Glomerular visceral epithelial cell (primary cell): Measurements from ENCODE around the gene GAL3ST2.
"Not testable (repeated sequence)": the region's sequence is repeated elsewhere in the genome, so short reads cannot be mapped to it uniquely, and the experiment has no call there.

Source experiments
- DNase-seq: peaks from one replicate; pipeline ENCODE4 v3.0.0-alpha.2; 2016; ENCODE audit errors: extremely low spot score

The GAL3ST2 gene

DNA sequence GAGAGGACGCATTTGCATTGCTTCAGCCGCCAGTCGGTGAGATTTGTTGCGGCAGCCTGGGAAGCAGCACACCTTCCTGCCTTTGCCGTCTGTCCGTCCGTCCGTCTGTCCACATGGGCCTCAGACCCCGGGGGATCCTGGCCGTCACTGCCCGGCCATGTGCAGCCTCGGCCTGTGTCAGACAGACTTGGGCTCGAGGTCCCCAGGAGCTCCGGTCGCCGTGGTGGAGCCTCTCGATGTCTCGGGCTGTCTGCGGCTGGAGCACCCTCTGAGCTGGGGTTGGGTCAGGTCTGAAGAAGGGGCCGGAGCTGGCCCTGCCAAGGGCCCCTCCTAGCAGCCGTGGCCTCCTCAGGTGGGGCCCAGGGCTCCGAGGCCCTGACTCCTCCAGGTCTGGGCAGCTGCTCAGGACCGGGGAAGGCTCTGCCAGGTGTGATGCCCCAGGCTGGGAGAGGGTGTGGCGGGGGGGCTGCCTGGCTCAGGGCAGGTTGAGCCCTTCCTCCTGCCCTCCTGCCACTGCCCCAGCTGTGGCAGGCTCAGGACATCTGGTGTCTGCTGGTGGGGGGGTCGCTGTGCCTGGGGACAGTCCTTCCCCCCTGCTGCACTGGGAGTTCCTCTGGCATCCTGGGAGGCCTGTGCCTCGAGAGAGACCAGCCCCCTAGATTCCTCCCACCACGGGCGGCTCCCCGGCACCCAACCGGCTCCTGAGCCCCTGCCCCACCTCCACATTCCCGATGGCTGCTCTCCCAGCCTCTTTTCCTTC lies 44.2 kb downstream of the GAL3ST2 start:
- no peak for DNase-seq

DNA sequence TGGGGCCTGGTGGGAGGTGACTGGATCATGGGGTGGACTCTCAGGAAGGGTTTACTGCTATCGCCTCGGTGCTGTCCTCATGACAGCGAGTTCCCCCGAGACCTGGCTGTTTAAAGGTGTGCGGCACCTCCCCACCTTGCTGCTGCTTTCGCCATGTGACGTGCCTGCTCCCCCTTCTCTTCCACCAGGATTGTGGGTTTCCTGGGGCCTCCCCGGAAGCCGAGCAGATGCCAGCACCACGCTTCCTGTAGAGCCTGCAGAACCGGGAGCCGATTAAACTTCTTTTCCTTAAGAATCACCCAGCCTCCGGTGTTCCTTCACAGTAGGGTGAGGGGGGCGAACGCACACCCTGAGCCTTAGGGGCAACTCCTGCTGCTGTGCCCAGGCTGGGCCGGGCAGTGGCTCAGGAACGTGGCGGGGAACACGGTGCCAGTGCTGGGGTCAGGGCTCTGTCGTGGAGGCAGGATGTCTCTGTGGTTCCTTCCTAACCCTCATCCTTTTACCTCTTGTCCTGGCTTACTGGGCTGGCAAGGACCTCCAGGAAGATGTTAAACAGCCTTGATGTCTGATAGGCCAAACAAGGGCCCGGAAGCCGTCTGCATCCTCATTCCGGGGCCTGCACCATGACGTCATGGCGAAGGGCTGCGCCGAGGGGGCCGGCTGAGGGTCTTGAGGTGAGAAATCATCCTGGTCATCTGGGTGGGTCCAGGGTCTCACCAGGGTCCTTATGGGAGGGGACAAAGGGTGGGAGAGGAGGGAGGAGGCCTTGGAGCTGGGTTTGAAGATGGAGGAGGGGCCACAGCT lies 45.0 kb downstream of the GAL3ST2 start:
- no peak for DNase-seq

DNA sequence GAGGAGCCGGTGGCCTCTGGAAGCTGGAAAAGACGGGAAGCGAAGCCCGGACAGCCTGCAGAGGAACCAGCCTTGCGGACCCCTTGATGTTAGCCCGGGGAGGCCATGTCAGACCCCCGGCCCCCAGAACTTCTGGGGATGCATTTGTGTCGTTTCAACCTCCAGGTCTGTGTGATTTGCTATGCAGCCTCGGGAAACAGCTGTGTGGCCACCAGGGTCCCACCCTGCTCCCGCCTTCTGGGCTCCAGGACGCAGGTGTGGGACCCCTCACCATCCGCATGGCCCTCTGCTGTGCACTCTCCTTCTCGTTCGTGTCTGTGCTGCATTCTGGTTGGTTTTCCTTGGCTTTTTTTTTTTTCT lies 45.6 kb downstream of the GAL3ST2 start:
- DNase-seq: no peak

DNA sequence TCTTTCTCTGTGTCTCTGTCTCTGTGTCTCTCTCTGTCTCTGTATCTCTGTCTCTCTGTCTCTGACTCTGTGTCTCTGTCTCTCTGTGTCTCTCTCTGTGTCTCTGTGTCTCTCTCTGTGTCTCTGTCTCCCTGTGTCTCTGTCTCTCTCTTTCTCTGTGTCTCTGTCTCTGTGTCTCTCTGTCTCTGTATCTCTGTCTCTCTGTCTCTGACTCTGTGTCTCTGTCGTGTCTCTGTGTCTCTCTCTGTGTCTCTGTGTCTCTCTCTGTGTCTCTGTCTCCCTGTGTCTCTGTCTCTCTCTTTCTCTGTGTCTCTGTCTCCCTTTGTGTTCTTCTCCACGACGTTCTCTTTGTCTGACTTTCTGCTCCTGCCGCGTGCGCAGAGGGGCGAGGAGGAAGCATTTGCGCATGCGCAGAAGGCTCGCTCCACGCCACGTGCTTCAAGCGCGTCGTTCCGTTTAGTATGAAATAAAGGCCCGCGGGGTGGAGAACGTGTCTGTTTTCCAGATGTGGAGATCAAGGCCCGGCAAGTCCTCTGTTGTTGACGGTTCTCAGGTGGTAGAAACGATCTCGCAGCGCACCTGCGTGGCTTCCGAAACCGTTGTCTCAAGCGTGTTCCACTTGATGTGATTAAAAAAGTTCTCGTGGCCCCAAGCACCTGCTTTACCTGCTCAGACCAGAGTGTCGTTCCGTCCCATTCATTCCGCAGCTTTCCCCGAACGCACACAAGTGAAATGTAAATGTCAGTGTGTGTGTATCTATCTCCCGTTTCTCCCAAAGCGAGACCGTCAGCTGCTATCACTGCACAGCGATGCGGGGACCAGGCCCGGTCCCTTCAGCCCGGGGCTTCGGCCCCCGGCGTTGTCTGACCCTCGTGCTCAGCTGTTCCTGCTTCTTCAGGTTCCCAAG lies 47.2 kb downstream of the GAL3ST2 start:
- DNase-seq: not testable (repeated sequence)

DNA sequence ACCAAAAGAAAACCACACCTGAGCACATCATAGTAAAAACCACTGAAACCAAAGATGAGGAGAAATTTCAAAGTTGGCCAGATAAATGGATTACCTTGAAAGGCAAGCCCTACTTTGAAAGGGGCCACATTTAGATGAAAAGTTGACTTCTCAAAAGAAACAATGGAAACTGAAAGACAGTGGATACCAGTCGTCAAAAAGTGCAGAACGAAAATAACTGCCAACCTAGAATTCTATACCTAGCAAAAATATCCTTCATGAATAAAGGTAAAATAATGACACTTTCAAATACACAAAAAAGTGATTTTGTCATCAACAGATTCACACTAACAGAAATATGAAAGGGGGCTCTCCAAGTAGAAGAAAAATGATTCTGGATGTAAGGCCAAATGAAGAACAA lies 50.8 kb downstream of the GAL3ST2 start:
- DNase-seq: no peak

DNA sequence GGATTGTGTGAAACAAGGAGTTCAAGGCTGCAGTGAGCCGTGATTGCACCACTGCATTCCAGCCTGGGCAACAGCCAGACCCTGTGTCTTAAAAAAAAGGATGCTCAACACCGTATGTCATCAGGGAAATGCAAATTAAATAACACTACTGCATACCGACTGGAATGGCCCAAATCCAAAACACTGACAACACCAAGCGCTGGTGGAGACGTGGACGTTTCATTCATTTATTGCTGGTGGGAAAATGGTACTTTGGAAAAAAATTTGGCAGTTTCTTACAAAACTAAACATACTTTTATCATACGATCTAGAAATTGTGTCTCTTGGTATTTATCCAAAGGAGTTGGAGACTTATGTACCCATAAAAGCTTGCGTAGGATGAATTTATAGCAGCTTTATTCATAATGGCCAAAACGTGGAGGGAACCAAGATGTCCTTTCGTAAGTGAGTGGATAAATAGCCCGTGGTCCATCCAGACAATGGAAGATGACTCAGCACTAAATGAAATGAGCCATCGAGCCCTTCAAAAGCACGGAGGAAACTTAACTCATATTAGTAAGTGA lies 56.6 kb downstream of the GAL3ST2 start:
- DNase-seq: no peak

DNA sequence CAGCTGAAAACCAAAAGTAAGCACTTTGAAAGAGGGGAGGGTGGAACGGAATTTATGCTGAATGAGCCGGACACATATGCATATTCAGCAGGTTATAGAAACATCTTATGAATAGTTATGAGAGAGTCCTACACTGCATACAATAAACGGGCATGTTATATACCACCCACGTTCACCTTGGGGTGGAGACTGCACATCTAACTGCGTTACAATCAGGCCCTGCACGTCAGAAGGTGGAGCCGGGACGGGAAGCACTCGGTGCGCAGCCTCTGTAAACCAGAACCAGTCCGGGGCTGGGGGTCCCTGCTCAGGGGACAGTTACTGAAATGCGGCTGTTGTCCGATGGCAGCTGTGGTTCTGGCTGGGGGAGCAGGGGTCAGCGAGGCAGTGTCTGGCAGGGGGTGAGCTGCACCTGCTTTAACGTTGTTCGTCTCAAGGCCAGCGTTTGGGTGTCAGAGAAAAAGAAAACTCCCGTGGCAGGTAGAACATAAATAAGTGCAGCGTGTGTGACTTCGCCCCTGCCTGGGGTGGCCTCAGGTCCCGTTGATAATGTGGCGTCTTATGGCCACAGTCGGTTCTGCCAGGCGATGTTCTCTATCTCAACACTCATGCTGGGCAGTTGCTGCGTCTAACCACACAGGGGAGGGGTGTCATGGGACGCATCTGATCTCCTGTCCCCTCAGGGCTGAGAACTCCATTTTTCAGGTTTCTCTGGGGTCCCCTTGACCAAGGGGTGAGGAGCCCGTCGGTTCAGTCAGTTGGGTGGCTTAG lies 57.3 kb downstream of the GAL3ST2 start:
- DNase-seq: not testable (repeated sequence)

DNA sequence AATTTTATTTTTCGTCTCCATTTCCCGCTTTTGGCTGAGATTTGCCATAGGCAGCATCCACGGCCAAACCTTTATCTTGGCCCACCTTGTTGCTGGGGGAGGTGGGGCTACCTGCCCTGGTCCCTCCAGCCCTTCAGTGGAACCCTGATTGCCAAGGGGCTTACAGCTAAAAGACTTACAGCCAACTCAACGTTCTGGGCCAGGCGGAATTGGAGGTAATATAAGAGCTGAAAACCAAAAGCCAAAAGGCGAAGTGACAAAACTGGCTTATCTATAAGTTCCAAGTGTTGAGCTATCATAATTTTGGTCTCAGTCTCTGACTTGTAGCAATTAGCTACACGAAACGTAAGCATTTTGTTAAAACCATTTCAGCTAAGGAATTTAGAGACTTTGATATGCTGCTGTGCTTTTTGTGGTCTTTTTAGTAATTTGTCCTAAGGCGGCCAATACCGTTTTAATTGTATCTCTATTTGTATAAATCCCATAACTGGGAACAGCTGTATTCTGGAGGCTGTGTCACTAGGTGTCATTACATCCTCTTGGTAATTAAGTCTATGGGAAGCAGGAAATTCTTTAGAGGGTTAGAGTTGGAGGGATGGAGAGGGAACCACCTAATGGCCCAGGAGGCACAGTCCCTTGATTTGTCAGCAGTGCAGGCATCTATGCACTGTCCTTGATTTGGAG lies 58.0 kb downstream of the GAL3ST2 start:
- no peak for DNase-seq

DNA sequence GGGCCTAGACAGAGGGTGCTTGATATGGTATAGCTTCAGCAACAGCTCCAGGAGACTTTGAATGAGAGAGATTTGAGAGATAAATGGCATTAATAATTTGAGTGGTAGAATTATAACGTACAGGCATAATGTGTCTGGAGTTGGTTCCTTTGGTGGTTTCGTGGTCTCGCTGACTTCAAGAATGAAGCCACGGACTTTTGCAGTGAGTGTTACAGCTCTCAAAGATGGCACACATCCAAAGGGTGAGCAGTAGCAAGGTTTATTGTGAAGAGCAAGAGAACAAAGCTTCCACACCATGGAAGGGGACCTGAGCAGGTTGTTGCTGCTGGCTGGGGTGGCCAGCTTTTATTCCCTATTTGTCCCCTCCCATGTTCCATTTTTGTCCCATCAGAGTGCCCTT lies 59.0 kb downstream of the GAL3ST2 start:
- no peak for DNase-seq

DNA sequence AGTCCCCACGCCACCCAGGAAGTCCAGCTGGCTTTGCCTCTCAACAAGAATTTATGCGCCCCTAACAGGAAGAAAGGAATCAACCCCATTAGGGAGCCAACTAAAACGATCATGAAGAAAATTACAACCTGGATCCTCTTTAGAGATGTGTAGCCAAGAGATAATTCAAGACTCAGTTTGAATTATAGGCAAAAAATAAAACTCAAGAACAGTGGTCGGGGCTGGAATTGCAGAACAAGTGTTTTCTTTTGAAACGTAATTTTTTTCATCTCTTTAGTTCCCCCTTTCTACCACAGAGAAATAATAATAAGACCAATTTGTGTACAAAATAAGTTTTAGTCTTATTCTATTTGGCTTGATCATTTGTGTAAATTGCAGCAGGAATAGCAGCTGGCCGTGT lies 59.7 kb downstream of the GAL3ST2 start:
- DNase-seq: no peak

DNA sequence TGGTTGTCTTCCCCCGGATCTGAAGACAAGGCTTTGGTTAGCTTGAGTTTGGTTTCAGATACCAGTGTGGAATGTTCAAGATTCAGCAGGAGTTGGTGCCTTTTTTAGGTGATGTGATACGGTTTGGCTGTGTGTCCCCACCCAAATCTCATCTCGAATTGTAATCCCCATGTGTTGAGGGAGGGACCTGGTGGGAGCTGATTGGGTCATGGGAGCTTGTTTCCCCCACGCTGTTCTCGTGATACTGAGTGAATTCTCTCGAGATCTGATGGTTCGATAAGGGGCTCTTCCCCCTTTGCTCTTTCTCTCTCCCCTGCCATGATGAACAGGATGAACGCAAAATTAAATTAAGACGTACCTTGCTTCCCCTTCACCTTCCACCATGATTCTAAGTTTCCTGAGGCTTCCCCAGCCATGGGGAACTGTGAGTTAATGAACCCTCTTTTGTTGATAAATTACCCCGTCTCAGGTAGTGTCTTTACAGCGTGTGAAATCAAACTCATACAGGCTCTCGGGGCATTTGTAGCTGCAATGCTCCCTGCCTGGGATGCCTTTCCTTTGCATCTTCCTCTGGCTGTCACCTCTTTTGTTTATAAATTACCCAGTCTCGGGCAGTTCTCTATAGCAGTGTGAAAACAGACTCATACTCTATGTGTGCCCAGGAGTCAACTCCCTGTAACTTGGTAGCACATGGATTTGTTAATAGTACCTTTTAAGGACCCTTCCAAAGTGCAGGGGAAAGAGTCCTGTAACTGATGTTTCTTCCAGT lies 60.8 kb downstream of the GAL3ST2 start:
- DNase-seq: no peak

DNA sequence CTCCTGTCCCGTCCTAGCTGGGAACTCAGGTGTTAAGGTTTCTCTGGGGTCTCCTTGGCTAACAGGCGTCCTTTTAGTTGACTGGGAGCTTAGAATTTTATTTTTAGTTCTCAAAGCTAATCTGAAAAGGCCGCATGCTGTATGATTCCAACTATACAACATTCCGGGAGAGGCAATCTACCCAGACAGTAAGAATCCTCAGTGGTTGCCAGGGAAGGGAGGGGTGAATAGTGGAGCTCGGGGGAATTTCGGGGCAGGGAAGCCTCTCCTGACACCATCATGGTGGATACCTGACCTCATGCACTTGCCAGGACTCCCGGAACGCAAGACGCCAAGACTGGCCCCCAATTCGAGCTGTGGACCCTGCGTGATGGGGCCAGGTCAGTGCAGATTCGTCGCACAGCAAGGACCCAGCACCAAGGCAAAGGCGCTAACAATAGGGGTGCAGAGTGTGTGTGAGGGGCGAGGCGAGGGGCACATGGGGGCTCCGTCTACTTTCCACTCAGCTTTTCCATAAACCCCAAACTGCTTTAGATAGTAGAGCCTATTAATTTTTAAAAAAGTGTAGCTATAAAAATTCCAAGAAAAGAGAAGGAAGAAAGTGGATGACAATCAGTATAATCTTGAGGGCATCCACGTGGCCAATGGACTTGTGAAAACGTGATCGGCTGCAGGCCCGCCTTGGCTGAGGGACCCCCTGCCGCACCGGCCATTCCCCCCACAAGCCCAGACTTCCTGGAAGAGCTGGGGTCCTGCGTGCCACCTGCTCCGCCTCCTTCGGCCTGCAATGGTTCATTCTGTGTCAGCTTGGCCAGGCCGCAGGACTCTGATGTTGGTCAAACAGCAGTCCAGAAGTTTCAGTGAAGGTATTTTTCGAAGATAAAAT lies 64.8 kb downstream of the GAL3ST2 start:
- DNase-seq: no peak

DNA sequence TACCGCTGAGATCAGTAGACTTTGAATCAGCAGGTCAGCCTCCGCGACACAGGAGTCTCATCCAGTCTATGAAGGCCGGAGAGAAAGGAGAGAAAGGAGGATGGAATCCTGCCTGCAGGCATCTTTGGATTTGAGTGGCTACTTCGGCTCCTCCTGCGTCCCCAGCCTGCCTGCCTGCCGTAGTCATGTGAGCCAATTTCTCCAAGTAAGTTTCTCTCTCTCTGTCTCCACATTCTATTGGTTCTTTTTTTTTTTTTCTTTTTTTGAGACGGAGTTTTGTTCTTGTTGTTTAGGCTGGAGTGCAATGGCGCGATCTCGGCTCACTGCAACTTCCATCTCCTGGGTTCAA lies 65.4 kb downstream of the GAL3ST2 start:
- no peak for DNase-seq

DNA sequence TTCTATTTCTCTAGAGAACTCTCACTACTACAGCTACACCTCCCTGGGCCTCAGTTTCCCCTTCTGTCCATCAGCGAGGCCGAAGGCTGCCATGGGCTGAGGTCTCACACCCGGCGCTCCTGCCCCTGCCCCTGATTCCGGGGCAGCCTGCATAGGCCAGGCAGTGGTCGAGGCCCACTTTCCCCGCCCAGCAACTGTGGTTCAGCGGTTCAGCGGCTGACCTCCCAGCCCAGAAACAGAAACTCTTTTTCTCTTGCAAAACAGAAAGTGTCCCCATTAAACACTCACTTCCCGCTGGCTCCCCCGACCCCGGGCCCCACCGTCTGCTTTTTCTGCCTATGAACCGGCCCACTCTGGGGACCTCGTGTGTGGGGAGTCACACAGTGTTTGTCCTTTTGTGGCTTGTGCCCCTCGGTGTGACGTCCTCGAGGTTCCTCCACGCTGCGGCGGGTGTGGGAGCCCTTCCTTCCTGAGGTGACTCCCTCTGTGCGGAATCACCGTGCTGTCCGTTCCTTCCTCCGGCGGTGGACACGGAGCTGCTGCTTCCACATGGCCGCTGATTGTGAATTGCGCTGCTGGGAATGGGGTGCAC lies 66.1 kb downstream of the GAL3ST2 start:
- DNase-seq: no peak

DNA sequence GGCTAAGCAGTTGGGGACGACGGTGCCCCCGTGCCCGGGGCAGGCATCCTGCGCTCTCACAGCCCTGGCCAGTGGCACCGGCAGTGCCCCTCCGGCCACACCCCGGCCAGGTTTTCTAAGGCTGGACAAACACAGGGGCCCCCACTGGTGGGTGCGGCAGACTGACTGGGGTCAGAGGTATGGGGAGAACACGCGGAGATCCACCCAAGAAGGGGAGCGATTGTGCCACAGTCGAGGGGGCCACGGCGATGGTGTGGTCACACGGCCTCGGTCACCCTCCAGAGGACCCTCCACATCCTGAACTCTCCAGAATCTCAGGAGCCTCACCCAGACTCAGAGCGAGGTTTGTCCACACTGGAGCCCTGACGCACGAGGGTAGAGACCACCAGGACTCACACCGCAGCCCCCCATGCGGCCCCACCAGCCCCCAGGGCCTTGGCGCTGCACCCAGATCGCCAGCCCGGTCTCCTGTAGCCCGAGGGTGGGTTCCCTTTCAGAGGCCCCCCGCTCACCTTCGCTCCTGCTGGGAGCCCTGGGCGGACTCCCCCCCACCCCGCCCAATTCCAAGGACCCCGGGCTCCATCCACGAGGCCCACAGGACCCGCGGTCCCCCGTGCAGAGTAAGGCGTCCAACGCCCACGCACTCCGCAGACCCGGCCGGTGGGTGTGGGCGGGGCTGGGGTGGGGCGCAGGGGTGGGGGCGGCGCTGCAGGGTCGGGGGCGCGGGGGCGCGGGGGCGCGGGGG lies 66.9 kb downstream of the GAL3ST2 start:
- DNase-seq: no peak

DNA sequence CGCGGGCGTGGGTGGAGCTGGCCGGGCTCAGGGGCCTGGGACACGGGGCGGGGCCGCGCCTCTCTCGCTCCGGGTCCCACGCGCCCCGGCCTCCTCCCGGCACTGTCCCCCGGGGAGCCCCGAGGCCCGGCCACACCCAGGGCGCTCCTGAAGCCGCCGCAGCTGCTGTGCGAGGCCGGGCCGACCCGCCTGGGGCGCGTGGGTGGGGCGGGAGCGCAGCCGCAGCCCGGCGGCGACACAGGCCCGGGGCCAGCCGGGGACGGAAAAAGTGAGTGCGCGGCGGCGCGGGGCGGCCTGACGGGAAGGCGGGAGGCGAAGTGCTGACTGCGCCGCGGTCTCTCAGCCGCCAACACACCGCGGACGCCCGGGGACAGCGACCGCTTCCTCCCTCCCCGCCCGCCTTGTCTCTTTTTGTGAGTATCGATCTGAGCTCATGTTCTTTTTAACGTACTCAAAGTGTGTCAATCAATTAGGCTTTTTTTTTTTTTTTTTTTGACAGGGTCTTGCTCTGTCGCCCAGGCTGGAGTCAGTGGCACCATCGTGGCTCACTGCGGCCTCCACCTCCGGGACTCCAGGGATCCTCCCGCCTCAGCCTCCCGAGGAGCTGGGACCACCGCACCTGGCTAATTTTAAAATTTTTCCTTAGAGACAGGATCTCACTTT lies 67.6 kb downstream of the GAL3ST2 start:
- peak; percentile 17 for DNase-seq
